Keratinocyte (primary cell): ENCODE measurements around the gene DCHS1.
"Not testable (repeated sequence)": the region's sequence is repeated elsewhere in the genome, so short reads cannot be mapped to it uniquely, and the experiment has no call there.

ENCODE experiments used
- CTCF ChIP-seq, 3 experiments: IDR thresholded peaks in 1 of 3; conservative IDR thresholded peaks in 1 of 3; optimal IDR thresholded peaks in 1 of 3; 2 replicates in 2 of 3; 3 replicates in 1 of 3; pipeline versions ENCODE3 to v1.5.1; 2011; ENCODE audit warnings: low read length in 3 of 3, mild to moderate bottlenecking in 3 of 3, moderate library complexity in 2 of 3, control low read depth in 1 of 3, inconsistent platforms in 1 of 3; ENCODE audit not compliant: insufficient read depth in 2 of 3; ENCODE audit errors: extremely low read depth in 1 of 3
- EZH2 ChIP-seq: IDR thresholded peaks from one replicate; pipeline ENCODE4 v1.6.1; 2012; ENCODE audit warnings: inconsistent platforms, mild to moderate bottlenecking, low read length, moderate library complexity

GRCh38 chr11:6684068-6684467, 28.5 kb upstream of the DCHS1 start:
- TF ChIP-seq CTCF (optimal IDR thresholded peaks at IDR 0.05 in 1 of 3, IDR thresholded peaks at IDR 0.05 in 1 of 3, conservative IDR thresholded peaks at IDR 0.05 in 1 of 3; ENCODE audit: extremely low read depth in 1 of 3, insufficient read depth in 2 of 3, low read length in 3 of 3); EZH2: not testable (repeated sequence)
